Sciatic nerve (tissue), 2 donors: ENCODE data around the gene CCDC47. TPM values are rescaled to one million over a fixed set of nuclear protein-coding genes. Genes with fewer than 3 reads are reported as not detected.
A peak's percentile ranks its signal among the peaks of the same experiment; 100 is the strongest.
"Not testable (repeated sequence)": the region's sequence is repeated elsewhere in the genome, so short reads cannot be mapped to it uniquely, and the experiment has no call there.

Experiments
- ATAC-seq: fragments of 200-7000 bp; cut with Tn5 transposase; one replicate; pipeline ENCODE4 v1.9.1; 2020; ENCODE audit warnings: mild to moderate bottlenecking, moderate library complexity
- DNase-seq: peaks from one replicate; pipeline ENCODE4 v3.0.0-alpha.2; 2020; ENCODE audit warnings: low spot score
- intact Hi-C: fragments of 100-400 bp; cut with DNase I; formaldehyde crosslinking; loops from one replicate; pipeline ENCODE4 v1.14.2; 2022
- total RNA-seq: library from RNA; stranded (reverse); fragmentation: NEBNext Ultra II Directional; extraction: Animal tissue kit (Norgen Biotek cat#: 25700); gene quantifications from one replicate; pipeline ENCODE4 v1.2.1, GENCODE V29; 2021
- donor health status: DM: no; HTN: no; CAD: no.
- donor health status: DM: no; HTN: no; CAD: no.

The CCDC47 gene
- total RNA-seq, 1 donor from 2014 or later = 74.0 TPM

DNA sequence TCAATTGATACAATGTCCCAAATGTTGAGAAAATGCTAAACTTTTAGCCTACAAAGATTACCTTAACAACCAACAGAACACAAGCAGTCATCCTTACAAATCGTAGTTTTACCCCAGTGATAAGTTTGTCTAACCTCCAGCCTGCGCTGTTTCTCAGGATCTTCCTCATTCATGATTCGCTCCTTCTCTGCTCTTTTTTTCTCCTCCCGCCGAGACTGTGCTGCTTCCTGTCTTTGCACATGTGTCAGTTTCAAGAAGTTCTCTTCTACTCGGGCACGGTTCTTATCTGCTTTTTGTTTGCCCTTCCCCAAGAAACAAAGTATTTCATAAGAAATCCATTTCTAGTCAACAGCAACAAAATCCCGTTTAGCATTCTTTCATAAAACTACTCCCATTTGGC, 21.6 kb downstream of the CCDC47 start:
- DNase-seq (no peak), ATAC-seq (no peak)
- intact Hi-C loops = no loop called here

DNA sequence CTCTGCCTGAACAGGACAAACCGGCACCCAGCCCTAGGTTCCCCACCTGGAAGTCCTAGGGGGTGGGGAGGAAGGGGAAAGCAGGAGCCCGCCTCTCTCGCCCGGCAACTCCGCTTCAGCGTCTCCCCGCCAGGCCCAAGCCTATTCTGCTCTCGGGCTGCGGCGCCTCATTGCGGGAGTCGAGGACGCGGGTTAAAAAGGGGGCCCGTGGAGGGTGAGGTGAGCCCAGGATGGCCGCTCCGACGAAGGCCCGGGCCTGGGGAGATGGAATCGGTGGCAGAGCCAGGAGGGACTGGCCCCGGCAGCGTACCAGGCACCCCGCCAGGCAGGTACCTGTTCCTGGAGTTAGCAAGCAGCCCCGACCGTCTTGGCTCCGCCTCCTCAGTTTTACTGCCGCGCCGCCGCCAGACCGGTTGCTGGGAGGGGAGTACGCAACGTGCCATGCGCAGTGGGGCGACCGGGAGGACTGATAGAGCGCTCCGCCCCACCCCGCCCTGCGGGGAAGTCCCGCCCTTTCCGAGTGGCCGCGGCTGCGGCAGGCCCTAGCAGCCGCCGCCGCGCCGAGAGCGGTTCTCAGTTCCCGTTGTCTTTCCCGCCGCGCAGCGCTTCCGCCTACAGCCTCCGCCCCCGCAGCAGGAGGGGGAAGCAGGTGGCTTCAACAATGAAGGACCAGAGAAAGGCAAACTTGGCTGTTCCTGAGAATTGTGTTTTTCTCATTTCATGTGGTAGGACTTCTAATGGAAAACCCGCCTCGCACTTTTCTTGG, 31.8 kb downstream of the CCDC47 start, which contains the start of gene STRADA:
TSS of gene STRADA (minus strand) at position 392 of the 766 bp plus-strand sequence. CDS start 13,430 bp downstream, outside the sequence.
- intact Hi-C loops = no loop called here
- DNase-seq = peak; percentile 99
- peak; percentile 100 for ATAC-seq

DNA sequence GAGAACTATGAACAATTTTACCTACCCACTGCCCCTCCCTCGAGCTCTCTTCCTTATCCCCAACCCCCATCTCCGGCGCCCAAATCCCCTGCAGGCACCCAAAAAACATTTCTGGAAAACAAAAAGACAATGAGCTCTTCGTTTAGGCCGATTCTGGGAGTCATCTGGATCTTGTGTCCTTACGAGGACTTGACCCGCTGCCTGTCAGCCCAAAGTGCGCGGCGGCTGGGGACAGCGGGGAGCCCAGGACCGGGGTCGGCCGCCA, 32.3 kb downstream of the CCDC47 start:
- intact Hi-C loops = no loop called here
- ATAC-seq (no peak), DNase-seq (no peak)

DNA sequence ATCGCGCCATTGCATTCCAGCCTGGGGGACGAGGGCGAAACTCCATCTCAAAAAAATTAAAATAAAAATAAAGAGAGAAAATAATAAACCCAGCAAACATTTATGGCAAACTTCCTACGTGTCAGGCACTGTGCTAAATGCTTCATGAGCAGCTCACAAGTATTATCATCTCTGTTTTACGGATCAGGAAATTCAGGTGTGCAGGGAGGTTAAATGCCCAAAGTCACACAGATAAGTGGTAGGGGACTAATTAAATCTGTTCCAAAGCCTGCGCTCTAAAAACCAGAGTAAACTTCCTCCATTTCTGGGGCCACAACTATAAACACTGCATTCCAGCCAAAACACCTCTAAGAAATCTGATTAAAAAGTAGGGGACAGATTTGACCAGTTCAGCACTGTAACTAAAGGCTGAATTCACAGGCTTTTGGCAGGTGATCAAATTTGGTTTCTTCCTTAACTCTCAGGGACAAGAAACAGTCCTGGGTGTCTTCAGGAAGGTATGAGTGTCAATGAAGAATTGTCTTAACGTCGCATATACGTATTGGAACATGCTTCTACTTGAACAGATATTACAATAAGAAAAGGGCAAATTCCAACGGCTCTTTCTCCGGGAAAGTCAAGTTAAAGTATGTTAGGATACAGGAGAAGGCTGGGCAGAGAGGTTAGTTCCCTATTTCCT, 32.8 kb downstream of the CCDC47 start:
- no peak for ATAC-seq
- intact Hi-C loops = no loop called here
- no peak for DNase-seq

DNA sequence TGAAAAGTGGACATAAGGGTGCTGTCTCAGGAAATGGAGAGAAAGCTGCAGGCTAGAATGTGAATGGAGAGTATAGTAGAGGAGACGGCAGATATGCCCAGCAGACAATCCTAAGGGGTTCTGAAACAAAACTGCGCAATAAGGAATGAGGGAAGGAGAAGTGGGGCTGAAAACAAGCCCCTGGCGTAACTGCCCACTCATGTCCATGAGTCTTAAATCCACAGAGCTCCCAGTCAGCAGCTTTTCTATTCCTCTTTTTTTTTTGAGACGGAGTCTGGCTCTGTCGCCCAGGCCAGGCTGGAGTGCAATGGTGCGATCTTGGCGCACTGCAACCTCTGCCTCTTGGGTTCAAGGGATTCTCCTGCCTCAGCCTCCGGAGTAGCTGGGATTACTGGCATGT, 37.7 kb downstream of the CCDC47 start:
- no peak for DNase-seq
- ATAC-seq = no peak
- intact Hi-C loops = no loop called here

DNA sequence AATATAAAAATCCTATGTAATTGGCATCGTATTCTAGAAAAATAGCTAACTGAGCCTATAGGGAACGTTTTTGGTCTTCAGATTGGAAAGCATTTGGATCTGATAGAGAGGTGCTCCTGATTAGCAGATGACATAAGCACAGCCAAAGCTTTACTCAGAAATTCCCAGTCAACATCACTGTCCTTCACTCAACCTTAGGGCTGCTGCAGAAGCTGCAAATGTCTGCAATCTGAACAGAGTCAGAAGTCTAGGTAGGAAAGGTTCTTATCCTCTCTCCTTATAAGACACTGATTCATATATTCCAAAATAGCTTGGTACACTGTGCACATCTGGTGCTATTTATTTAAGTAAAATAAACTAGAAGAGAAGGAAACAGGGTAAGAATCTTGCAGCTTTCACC, 51.0 kb downstream of the CCDC47 start:
- intact Hi-C loops = no loop called here
- ATAC-seq (no peak), DNase-seq (no peak)

DNA sequence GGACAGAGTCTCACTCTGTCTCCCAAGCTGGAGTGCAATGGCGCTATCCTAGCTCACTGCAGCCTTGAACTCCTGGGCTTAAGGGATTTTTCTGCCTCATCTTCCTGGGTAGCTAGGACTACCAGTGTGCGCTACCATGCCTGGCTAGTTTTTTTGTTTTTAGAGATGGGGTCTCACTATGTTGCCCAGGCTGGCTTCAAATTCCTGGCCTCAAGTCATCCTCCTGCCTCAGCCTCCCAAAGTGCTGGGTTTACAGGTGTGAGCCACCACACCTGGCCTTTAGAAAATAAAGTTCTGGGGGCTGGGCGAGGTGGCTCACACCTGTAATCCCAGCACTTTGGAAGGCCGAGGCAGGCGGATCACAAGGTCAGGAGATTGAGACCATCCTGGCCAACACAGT, 53.2 kb downstream of the CCDC47 start:
- ATAC-seq, DNase-seq, intact Hi-C loops: not testable (repeated sequence)

DNA sequence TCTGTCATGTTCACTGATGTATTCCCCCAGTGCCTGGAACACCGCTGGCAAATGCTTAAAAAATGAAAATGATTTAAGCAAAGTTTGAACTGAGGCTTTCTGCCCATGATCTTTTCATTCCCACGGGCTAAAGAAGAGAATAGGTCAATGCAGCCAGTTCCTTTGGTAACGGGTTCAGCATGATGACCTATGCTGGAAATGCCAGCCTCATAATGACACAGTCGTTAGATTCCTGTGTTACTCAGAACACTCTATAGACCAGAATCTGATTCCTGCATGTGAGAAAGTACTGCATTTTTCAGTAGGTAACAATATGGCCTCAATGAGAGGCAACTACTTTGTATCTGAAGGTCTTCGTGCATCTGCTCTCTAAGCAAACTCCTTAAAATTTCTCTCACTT, 54.4 kb downstream of the CCDC47 start:
- intact Hi-C loops = no loop called here

DNA sequence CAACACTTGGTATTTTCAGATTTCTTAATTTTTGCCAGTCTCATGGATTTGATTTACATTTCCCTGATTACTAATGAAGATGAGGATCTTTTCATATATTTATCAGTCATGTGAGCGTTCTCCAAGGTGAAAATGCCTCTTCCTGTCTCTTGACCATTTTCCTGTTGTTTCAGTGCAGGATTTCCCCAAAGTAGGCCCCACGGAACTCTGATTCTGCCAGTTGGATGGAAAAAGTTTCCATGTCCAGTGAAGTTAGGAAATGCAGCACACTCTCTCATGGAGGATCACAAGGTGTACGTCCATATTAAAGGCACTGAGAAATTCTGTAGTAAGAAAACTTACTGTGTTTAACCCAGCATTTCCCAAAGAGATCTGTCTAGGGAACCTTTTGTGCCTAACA, 57.0 kb downstream of the CCDC47 start:
- ATAC-seq = no peak
- intact Hi-C loops = no loop called here
- DNase-seq = no peak

More for the DNA sequence above, 54.4 kb downstream of the CCDC47 start:
- ATAC-seq (peak; percentile 46), DNase-seq (no peak)

DNA sequence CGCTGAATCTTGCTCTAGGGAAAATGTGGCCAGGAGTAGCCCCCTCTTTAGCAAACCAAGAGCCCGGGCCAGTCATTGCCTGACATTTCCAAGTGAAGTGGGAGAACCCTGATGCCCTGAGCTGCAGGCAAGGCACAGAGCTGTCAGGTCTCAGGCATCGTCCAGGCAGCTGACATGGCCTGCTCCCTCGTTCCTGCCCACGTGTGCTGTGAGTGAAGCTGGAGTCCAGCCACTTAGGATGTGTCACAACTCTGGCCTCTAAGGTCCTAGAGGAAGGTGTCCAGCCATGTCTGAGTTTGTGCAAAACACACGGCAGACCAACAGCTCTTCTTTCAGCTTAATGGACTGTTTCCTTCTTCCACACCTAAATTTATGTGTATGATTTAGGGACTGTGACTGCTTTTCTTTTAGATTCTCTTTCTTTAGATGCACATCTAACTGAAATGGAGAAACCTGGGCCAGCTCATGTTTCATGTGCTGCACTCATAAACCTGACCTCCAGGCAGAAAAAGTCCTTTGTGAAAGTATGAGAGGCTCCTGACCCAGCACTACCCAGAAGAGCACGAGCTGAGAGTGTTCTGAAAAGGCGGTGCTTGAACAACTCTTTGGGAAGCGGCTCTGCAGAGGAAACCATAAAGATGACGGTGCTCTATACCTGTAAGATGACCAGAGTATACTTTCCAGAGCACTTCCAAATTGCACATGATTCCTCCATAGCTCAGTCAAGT, 58.7 kb downstream of the CCDC47 start:
- intact Hi-C loops = no loop called here

DNA sequence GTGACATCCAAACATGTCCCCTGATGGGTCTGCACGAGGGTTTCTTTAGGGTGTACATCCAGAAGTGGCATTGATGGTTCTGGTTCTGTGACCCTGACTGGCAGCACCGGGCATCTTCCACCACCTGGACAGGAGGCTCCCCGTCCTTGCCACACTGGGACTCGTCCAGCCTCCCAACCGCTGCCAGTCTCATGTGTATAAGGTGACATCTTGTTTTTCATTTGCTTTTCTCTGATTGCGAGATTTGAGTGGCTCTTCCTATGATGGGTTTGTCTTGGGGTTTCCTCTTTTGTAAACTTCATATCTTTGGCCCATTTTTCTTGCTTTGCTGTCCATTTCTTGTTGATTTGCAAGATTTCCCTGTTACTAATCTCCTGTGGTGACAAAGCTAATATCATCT, 64.3 kb downstream of the CCDC47 start:
- DNase-seq = peak; percentile 35
- intact Hi-C loops = loop anchor here (2.0 kb wide), 1 partner anchor 64 kb away; the partner anchor contains the start of gene CCDC47
- ATAC-seq = no peak

More for the DNA sequence above, 58.7 kb downstream of the CCDC47 start:
- DNase-seq (no peak), ATAC-seq (peak; percentile 39)

DNA sequence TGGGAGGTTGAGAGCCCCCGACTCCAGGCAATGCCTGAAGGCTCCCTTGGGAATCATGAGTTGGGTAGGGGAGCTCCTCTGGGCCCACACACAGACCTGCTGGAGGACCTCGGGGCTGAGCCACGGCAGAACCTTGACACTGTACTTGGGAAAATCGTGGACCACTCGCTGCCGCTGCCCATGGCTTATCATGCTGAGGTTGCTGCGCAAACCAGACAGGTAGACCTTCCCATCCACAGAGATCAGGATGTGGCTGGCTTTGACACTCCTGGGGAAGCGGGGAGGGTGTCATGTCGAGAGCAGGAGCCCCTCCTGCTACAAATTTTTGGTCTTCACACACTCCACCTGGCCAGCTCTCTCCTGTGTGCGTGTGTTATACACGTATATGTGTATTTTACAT, 66.2 kb downstream of the CCDC47 start:
- ATAC-seq (no peak), DNase-seq (peak; percentile 45)
- intact Hi-C loops = no loop called here

DNA sequence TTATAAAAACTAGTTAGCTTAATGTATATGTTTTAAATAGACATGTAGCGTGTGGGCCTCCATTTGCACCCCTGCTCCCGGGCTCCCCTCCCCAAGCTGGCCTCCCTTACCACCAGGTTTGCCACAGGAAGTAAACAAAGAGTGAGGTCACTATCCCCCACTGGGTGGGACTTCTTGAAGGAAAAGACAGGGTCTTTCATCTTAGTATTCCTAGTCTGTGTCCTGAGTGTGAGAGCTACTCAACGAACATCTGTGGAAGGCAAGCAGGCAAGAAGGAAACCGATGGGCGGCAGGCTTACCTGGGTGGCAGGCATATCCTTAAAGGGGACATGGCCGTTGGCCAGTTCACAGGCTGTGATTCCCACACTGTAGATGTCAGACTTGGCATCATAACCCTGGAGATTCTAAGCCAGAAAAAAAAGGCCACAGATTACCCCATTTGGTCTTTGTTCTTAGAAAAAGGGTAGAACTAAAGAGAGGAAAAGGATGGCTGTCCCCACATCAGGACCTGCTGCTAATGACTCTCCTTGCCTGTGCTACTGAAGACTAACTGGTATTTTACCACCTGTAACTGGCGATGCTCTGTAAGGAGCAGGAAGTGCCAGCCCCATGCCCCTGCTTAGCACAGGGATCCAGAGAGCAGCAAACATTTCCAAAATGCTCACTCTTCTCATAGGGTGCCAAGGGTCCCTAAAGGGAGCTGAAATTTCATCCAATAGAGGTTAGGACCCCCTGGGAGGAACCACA, 66.9 kb downstream of the CCDC47 start:
- intact Hi-C loops = no loop called here
- DNase-seq (no peak), ATAC-seq (no peak)

DNA sequence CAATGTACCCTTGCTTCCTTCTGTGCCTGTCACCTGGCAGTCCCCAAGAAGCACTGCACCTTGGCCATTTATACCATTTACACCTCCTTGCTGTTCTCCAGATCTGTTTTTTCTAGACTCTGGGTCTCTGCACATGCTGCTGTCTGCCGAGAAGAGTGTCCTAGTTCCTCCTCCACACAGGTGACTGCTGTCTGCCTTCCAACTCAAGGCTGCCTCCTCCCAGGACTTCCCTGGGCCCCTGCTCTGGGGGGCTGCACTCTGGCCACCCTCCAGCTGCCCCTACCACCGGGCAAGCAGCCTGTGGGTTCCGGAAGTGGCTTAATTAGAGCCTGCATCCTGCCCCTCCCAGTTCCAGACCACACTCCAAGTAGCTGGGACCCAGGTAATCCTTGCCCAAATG, 67.7 kb downstream of the CCDC47 start:
- DNase-seq (no peak), ATAC-seq (no peak)
- intact Hi-C loops = no loop called here

DNA sequence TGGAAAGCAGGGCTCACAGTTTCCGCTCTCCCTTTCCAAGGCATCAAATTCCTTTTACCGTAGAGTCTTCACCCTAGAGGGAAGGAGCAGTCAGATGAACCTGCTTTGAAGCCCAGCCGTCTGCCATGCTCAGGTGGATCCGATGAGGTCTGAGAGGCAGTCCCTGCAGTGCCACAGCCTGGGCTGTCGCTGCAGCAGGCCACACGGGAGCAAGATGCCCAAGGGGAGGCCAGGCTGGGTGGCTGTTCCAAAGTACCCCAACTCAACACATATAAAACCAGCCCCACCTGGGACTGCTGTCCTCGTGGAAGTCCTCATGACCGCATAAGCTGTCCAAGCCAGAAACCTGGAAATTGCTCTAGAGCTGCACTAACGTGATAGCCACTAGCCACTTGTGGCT, 68.6 kb downstream of the CCDC47 start:
- DNase-seq (no peak), ATAC-seq (no peak)
- intact Hi-C loops = no loop called here

DNA sequence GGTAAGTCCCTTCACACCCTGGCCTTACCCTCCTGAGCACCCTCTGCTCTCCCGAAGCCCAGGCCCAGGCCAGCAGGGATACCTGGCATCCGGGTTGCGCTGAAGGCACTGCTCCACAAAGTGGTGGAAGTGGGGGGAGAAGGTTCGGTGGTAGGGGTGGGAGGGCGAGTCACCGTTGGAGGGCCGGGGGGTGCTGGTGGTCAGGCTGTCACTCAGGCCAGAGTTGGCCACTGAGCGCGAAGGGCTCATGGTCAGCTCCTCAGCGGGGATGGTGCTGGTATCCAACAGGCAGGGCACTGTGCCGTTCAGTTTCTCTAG, 69.2 kb downstream of the CCDC47 start:
- intact Hi-C loops = no loop called here
- DNase-seq (no peak), ATAC-seq (no peak)

DNA sequence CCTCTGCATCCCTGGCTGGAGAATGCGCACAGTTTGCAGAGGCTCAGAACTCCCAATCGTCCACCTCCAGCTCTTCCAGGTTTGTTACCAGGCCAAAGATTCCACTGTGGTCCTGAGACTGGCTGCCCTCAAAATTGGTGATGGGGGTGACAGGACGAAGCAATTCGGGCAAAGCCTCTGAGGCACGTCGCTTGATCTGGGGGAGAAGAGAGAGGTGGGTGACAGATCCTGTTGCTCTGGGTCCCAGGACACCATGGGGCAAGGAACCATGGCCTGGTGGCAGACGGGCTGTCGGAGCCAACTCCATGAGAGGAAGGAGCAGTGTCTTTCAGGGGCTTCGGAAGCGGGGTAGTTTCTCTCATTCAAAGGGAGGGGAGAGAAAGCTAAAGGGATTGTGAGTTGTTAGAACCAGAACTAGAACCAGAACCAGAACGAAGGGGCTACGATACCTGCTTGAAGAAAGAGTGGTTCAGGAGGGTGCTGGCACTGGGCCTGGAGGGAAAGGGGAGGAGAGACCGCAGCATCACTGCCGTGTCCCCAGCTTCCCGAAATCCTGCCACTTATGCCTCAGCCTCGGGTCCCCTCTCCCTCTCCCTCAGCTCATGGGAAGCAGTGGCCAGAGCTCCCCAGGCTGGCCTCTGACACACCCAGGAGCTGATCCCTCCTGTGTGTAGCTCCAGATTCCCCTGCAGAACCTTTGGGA, 69.7 kb downstream of the CCDC47 start:
- intact Hi-C loops = no loop called here

DNA sequence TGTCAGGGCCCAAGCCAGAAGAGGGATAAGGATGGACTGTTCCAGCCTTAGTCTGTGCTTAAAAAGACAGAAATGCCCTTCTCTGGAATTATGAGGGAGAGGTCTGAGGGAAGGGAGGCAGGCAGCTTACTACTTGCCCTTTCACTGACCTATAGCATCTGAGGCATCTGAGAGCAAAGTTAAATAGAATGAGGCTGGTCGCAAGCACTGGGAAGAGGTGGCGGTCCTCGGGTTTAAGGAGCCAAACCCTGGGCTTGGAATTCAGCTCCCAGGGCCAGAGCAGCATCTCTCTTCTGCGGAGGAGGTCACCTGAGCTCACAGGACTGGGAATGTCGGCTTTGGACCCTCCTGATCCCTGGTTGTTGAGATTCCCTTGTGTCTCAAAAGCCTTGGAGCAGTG, 70.4 kb downstream of the CCDC47 start:
- peak; percentile 42 for DNase-seq
- intact Hi-C loops = no loop called here
- no peak for ATAC-seq

More for the DNA sequence above, 69.7 kb downstream of the CCDC47 start:
- DNase-seq = no peak
- no peak for ATAC-seq

DNA sequence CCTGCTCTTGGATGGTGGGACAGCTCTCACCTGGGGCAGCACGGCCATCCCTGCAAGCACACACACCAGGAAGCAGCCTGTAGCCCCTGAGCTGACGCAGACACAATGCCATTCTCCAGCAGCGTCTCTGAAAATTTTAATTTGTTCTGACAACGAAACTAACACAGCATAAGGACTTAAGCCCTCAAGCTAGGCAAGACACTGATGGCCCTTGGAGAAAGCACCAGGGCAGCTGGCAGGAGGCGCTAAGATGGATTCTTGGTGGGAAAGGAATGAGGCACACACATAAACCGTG, 70.7 kb downstream of the CCDC47 start:
- intact Hi-C loops = no loop called here
- ATAC-seq (no peak), DNase-seq (peak; percentile 15)
